HG03135 (cell line): ENCODE measurements around the gene PTGIR.
"Not testable (repeated sequence)": the region's sequence is repeated elsewhere in the genome, so short reads cannot be mapped to it uniquely, and the experiment has no call there.

Experiments
- ATAC-seq: cut with Tn5 transposase; IDR thresholded peaks from one replicate; pipeline ENCODE4 v1.9.1; 2021; ENCODE audit warnings: mild to moderate bottlenecking, moderate library complexity; ENCODE audit not compliant: unreplicated experiment

The PTGIR gene

GRCh38 chr19:46639358-46640182 lies 14.7 kb upstream of the PTGIR start:
- no peak for ATAC-seq

- ATAC-seq = no peak
These were observed 12.3 kb upstream of the PTGIR start for GRCh38 chr19:46637224-46637623.

- no peak for ATAC-seq
These were observed 11.3 kb upstream of the PTGIR start, which contains the start of gene GNG8 for GRCh38 chr19:46635920-46636761. TSS of gene GNG8 (minus strand) at chr19:46636202. CDS start at chr19:46634682, 1,520 bp downstream.

GRCh38 chr19:46634656-46635218 lies 9.8 kb upstream of the PTGIR start:
- ATAC-seq = no peak

GRCh38 chr19:46634045-46634655 lies 9.3 kb upstream of the PTGIR start:
- ATAC-seq = peak; percentile 59

GRCh38 chr19:46633130-46633529 lies 8.2 kb upstream of the PTGIR start:
- no peak for ATAC-seq

GRCh38 chr19:46631481-46631880 lies 6.6 kb upstream of the PTGIR start:
- no peak for ATAC-seq

GRCh38 chr19:46630586-46631205 lies 5.8 kb upstream of the PTGIR start:
- no peak for ATAC-seq

GRCh38 chr19:46629546-46630025 lies 4.7 kb upstream of the PTGIR start:
- ATAC-seq = no peak

- ATAC-seq = not testable (repeated sequence)
These were observed 4.1 kb upstream of the PTGIR start for GRCh38 chr19:46628970-46629369.

- no peak for ATAC-seq
These were observed 1.6 kb upstream of the PTGIR start for GRCh38 chr19:46626446-46626845.

- no peak for ATAC-seq
These were observed 842 bp upstream of the PTGIR start for GRCh38 chr19:46625731-46626130.

GRCh38 chr19:46623915-46624502 lies 880 bp downstream of the PTGIR start:
- ATAC-seq = no peak

GRCh38 chr19:46622118-46622446 lies 2.8 kb downstream of the PTGIR start:
- ATAC-seq = no peak

- no peak for ATAC-seq
These were observed 3.4 kb downstream of the PTGIR start for GRCh38 chr19:46621191-46622117.

GRCh38 chr19:46620716-46621115 lies 4.2 kb downstream of the PTGIR start:
- ATAC-seq = no peak

GRCh38 chr19:46620267-46620666 lies 4.6 kb downstream of the PTGIR start:
- ATAC-seq = no peak

- no peak for ATAC-seq
These were observed 6.1 kb downstream of the PTGIR start for GRCh38 chr19:46618670-46619231.

GRCh38 chr19:46617601-46618000 lies 7.3 kb downstream of the PTGIR start:
- no peak for ATAC-seq
